Kidney (tissue), 14 donors: ENCODE measurements around the gene FAM120A. TPM values are rescaled to one million over a fixed set of nuclear protein-coding genes. Genes with fewer than 3 reads are reported as not detected.

Experiments used
- DNase-seq, 5 donors: peaks; one replicate each; pipeline ENCODE4 v3.0.0-alpha.2; 2013 to 2020
- FAIRE-seq: peaks from 2 replicates; lab custom pipeline; 2012; peaks lifted over from hg19 to GRCh38; lab: Jason Lieb, UNC
- H3K27ac ChIP-seq, 2 donors: one replicate each; pipeline ENCODE4 v1.7.0; 2013; ENCODE audit warnings: low read depth in 2 of 2, low read length in 2 of 2, inconsistent platforms in 1 of 2
- H3K27me3 ChIP-seq: one replicate; pipeline ENCODE4 v1.7.1; 2013; ENCODE audit warnings: low read length, inconsistent platforms; ENCODE audit not compliant: control insufficient read depth, insufficient read depth
- H3K36me3 ChIP-seq, 3 donors: one replicate each; pipeline versions ENCODE4 v1.7.0 to v1.7.1; 2013; ENCODE audit warnings: low read length in 3 of 3, control low read depth in 1 of 3, inconsistent platforms in 1 of 3; ENCODE audit not compliant: insufficient read depth in 3 of 3, control insufficient read depth in 2 of 3
- H3K4me1 ChIP-seq, 3 donors: one replicate each; pipeline versions ENCODE4 v1.7.0 to v1.7.1; 2013; ENCODE audit warnings: low read length in 3 of 3, inconsistent platforms in 1 of 3, low read depth in 1 of 3; ENCODE audit not compliant: control insufficient read depth in 2 of 3, insufficient read depth in 2 of 3
- H3K4me3 ChIP-seq, 3 donors: one replicate each; pipeline versions ENCODE4 v1.7.0 to v1.8.1; 2013; ENCODE audit warnings: low read length in 3 of 3, control low read depth in 1 of 3, inconsistent platforms in 1 of 3
- H3K9ac ChIP-seq, 3 donors: one replicate each; pipeline versions ENCODE4 v1.7.0 to v1.7.1; 2013; ENCODE audit warnings: low read length in 3 of 3, control low read depth in 1 of 3, inconsistent platforms in 1 of 3
- H3K9me3 ChIP-seq, 3 donors: one replicate each; pipeline versions ENCODE4 v1.7.0 to v1.7.1; 2013; ENCODE audit warnings: low read length in 3 of 3, control low read depth in 1 of 3, inconsistent platforms in 1 of 3; ENCODE audit not compliant: control insufficient read depth in 2 of 3, insufficient read depth in 1 of 3
- intact Hi-C: fragments of 100-400 bp; cut with DNase I; formaldehyde crosslinking; loops from one replicate; pipeline ENCODE4 v1.11.1; 2022
- polyA plus RNA-seq: library from polyadenylated mRNA; stranded (reverse); fragments of 350-450 nt; fragmentation: Illumina TruSeq; extraction: RNeasy Lipid Tissue Mini Kit (QIAGEN cat#74804); gene quantifications from one replicate; pipeline ENCODE4 v1.2.3, GENCODE V29; 2014; ENCODE audit warnings: low read depth, low replicate concordance; ENCODE audit not compliant: insufficient read depth
- total RNA-seq: library from RNA; stranded (reverse); fragmentation: NEBNext Ultra II Directional; extraction: Animal tissue kit (Norgen Biotek cat#: 25700); gene quantifications from one replicate; pipeline ENCODE4 v1.2.1, GENCODE V29; 2021
- TF ChIP-seq, protein P1 (sequence below): IDR thresholded peaks from 3 replicates; pipeline ENCODE4 v1.5.1; 2012; ENCODE audit warnings: mild to moderate bottlenecking, moderate library complexity, borderline replicate concordance; ENCODE audit not compliant: insufficient read depth; ENCODE audit errors: extremely low read depth
- donor health status: control.
- donor health status: control.
- donor health status: control.
- donor health status: control.
- donor health status: control.
- donor health status: DM: yes; HTN: yes; CAD: no.
- donor health status: Normal renal cell carcinoma (clear cell type).

The FAM120A gene
- total and polyA plus RNA-seq, 2 donors from 2014 or later = 43.7 to 127 TPM

DNA sequence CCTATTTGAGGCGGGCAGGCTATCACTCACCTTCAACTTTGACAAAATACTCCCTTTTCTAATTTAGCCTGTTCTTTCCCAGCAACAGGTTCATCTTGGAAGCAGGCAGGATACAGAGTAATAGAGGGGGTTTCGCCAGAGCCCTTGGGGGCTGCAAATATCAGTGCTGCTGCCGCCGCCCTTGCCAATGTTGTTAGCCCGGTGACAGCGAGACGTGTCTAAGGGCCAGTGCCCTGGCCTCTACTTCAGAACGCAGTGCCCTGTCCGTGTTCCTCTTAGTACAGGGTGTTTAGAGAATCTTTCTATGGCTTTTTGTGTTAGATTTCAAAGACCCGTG, 1.2 kb downstream of the FAM120A start:
- H3K4me3 ChIP-seq = peak overlapping the region; percentile 82 to 92 (median 85)
- H3K4me1 ChIP-seq = peaks cover 0 to 15% (median 5%) of the 10 kb centered on the region in 3 donors
- no peaks in the 10 kb centered on the region for H3K27me3 ChIP-seq
- TF ChIP-seq, protein P1, sequence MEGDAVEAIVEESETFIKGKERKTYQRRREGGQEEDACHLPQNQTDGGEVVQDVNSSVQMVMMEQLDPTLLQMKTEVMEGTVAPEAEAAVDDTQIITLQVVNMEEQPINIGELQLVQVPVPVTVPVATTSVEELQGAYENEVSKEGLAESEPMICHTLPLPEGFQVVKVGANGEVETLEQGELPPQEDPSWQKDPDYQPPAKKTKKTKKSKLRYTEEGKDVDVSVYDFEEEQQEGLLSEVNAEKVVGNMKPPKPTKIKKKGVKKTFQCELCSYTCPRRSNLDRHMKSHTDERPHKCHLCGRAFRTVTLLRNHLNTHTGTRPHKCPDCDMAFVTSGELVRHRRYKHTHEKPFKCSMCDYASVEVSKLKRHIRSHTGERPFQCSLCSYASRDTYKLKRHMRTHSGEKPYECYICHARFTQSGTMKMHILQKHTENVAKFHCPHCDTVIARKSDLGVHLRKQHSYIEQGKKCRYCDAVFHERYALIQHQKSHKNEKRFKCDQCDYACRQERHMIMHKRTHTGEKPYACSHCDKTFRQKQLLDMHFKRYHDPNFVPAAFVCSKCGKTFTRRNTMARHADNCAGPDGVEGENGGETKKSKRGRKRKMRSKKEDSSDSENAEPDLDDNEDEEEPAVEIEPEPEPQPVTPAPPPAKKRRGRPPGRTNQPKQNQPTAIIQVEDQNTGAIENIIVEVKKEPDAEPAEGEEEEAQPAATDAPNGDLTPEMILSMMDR = no peak
- H3K9ac ChIP-seq = peak overlapping the region; percentile 76 to 97 (median 87)
- peak overlapping the region; percentile 88 to 89 for H3K27ac ChIP-seq
- peaks cover 2 to 9% (median 2%) of the 10 kb centered on the region in 3 donors for H3K36me3 ChIP-seq
- intact Hi-C loops = no loop called here
- FAIRE-seq = no peak
- no peaks in the 10 kb centered on the region for H3K9me3 ChIP-seq
- no peak for DNase-seq

DNA sequence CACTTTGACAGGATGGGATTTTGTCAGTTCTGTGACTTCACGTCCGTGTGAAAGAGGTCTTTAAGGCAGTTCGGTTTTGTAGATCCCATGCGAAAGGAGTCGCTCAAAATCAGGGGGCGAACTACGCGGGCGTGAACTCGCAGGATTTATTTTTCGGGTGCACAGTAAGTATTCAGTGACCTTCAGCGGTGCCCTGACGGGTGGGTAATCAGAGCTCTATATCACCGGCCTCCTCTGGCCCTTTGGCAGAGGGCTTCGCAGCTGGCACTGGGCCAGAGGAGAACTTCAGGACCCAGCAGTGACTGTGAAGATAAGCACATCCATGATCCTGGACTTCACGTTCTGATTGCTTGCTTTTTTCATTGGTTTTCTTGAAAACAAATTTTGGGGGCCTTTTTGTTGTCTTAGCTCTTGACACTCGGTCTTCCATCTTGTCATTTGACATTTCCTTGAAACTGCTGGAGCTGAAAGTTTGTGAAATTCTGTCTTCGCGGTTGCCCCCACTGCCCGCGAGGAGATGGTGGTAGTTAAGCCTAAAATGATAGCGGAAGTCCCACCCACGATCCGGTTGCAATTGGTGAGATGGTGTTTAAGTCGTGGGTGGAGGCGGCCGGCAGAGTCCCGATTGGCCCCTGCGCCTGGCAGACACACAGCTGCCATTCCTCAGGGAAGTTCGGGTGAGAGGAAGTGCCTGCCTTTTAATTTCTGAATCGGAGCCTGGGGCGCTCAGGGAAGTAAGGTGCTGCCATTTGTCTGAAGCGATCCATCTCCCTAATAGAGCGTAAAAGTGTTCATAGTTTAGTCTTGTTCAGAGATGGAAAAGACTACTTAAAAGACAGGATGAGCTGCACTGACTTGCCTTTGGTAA, 1.8 kb downstream of the FAM120A start, which contains the start of gene FAM120AOS:
Gene FAM120AOS (minus strand): TSS at position 535 of the 868 bp plus-strand sequence. CDS start 872 bp downstream, outside the sequence.
- no peaks in the 10 kb centered on the region for H3K9me3 ChIP-seq
- intact Hi-C loops = no loop called here
- peak within 1 kb of the TSS; percentile 88 to 89 for H3K27ac ChIP-seq
- TF ChIP-seq, protein P1 = peak; percentile 1
- H3K36me3 ChIP-seq = peaks cover 0 to 4% (median 0%) of the 10 kb centered on the region in 3 donors
- H3K27me3 ChIP-seq = no peaks in the 10 kb centered on the region
- peak within 1 kb of the TSS; percentile 76 to 97 (median 87) for H3K9ac ChIP-seq
- peak within 1 kb of the TSS; percentile 82 to 92 (median 85) for H3K4me3 ChIP-seq
- FAIRE-seq (peak; percentile 95), DNase-seq (peak; percentile 91 to 98 (median 96))
- peaks cover 0 to 18% (median 8%) of the 10 kb centered on the region in 3 donors for H3K4me1 ChIP-seq

DNA sequence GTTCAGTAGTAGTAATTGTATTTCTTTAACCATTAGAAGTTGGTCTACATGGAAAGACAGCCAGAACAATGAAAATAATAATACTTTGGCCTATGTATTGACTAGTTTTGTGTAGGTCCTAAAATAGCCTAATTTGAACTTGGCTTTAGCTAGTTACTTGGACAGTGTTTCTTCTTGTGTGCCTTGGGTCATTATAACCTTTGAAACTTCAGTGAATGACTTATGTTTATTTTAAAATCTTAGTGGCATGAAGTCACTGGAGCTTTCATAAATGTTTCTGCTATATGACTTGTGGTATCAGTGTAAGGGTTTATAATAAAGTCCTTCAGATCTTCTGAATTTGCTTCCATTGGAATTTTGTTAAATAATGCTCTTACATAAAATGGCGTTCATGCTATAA, 4.5 kb downstream of the FAM120A start:
- Histone ChIP-seq H3K4me3 (no peak overlapping the region), H3K27ac (no peak overlapping the region), H3K27me3 (no peaks in the 10 kb centered on the region), H3K4me1 (peaks cover 0 to 21% (median 9%) of the 10 kb centered on the region in 3 donors), H3K9ac (no peak overlapping the region), H3K9me3 (no peaks in the 10 kb centered on the region), H3K36me3 (no peaks in the 10 kb centered on the region)
- FAIRE-seq (no peak), DNase-seq (no peak)
- TF ChIP-seq, protein P1 = no peak
- intact Hi-C loops = no loop called here
